ENCODE data around the gene ELOB. TPM values are rescaled to one million over a fixed set of nuclear protein-coding genes. Genes with fewer than 3 reads are reported as not detected.

The ELOB gene
- total RNA-seq, 1 experiment from 2014 or later: 289 TPM

- intact Hi-C loops (cut with micrococcal nuclease): no loop called here
- BruUV-seq (replicated peaks): no TSS peak
Observed at GRCh38 chr16:2752035-2752849, 24.8 kb downstream of the ELOB start, which contains the start of gene SRRM2. Gene SRRM2 (plus strand): TSS chr16:2752638. CDS start chr16:2756365, 3,727 bp downstream.

GRCh38 chr16:2751577-2752034 lies 25.5 kb downstream of the ELOB start:
- Histone ChIP-seq H3K4me3 (ENCODE audit: low read length) (peak overlapping the region; percentile 89), H4K20me1 (ENCODE audit: low read length) (peaks cover 36% of the 10 kb centered on the region), H3K27me3 (ENCODE audit: low read length) (no peaks in the 10 kb centered on the region), H3K36me3 (ENCODE audit: low read depth, low read length) (peaks cover 3% of the 10 kb centered on the region; the same call in 1 of the 2 replicates), H3K9ac (ENCODE audit: low read length) (peak overlapping the region; percentile 95), H2AFZ (ENCODE audit: low read length) (peak overlapping the region; percentile 87), H3K4me1 (ENCODE audit: insufficient read depth, low read length) (peaks cover 23% of the 10 kb centered on the region), H3K4me2 (ENCODE audit: low read length) (peak overlapping the region; percentile 98), H3K9me2 (replicated peaks; ENCODE audit: low read length) (no peaks in the 10 kb centered on the region), H3K9me3 (ENCODE audit: low read length) (no peaks in the 10 kb centered on the region), H3K79me2 (ENCODE audit: low read length) (peaks cover 51% of the 10 kb centered on the region), H3F3A (ENCODE audit: low read length, unreplicated experiment) (no peaks in the 10 kb centered on the region), H3K27ac (ENCODE audit: low read length) (peak overlapping the region; percentile 93)
- CTCF ChIA-PET: no interaction called here
- intact Hi-C loops (cut with micrococcal nuclease): no loop called here
- ATAC-seq (no peak), DNase-seq (no peak)
- TF ChIP-seq CTCF (conservative IDR thresholded peaks at IDR 0.05; ENCODE audit: low read depth, low read length): no peak
- no peak for TF ChIP-seq EZH2 (IDR thresholded peaks at IDR 0.05; ENCODE audit: low read length, unreplicated experiment)
- TF ChIP-seq EZH2phosphoT487 (IDR thresholded peaks at IDR 0.05; ENCODE audit: borderline replicate concordance, low read length): no peak
- POLR2A ChIA-PET (ENCODE audit: unreplicated experiment): no interaction called here
- TSS peak; percentile 77 for BruUV-seq (replicated peaks)

More at GRCh38 chr16:2752035-2752849, 24.8 kb downstream of the ELOB start, which contains the start of gene SRRM2:
- peaks cover 23% of the 10 kb centered on the region for H3K4me1 ChIP-seq (ENCODE audit: insufficient read depth, low read length)
- no peaks in the 10 kb centered on the region for H3F3A ChIP-seq (ENCODE audit: low read length, unreplicated experiment)
- CTCF ChIA-PET: no interaction called here
- peak within 1 kb of the TSS; percentile 89 for H3K4me3 ChIP-seq (ENCODE audit: low read length)
- peaks cover 43% of the 10 kb centered on the region for H4K20me1 ChIP-seq (ENCODE audit: low read length)
- H3K9me3 ChIP-seq (ENCODE audit: low read length): no peaks in the 10 kb centered on the region
- peak within 1 kb of the TSS; percentile 98 for H3K4me2 ChIP-seq (ENCODE audit: low read length)
- H3K36me3 ChIP-seq (ENCODE audit: low read depth, low read length): peaks cover 8% of the 10 kb centered on the region; the same call in 1 of the 2 replicates
- POLR2A ChIA-PET (ENCODE audit: unreplicated experiment): interaction anchor here (0.6 kb wide), 1 partner anchor 22 kb away, joined by 6 read pairs; no protein-coding TSS in a partner anchor
- H3K79me2 ChIP-seq (ENCODE audit: low read length): peaks cover 58% of the 10 kb centered on the region
- TF ChIP-seq EZH2 (IDR thresholded peaks at IDR 0.05; ENCODE audit: low read length, unreplicated experiment): no peak
- no peak for TF ChIP-seq CTCF (conservative IDR thresholded peaks at IDR 0.05; ENCODE audit: low read depth, low read length)
- no peak for TF ChIP-seq EZH2phosphoT487 (IDR thresholded peaks at IDR 0.05; ENCODE audit: borderline replicate concordance, low read length)
- no peaks in the 10 kb centered on the region for H3K9me2 ChIP-seq (replicated peaks; ENCODE audit: low read length)
- H3K27ac ChIP-seq (ENCODE audit: low read length): peak within 1 kb of the TSS; percentile 93
- peak within 1 kb of the TSS; percentile 87 for H2AFZ ChIP-seq (ENCODE audit: low read length)
- DNase-seq (peak; percentile 89), ATAC-seq (peak; percentile 95)
- no peaks in the 10 kb centered on the region for H3K27me3 ChIP-seq (ENCODE audit: low read length)
- H3K9ac ChIP-seq (ENCODE audit: low read length): peak within 1 kb of the TSS; percentile 95

GRCh38 chr16:2749936-2750335 lies 27.1 kb downstream of the ELOB start:
- H3K9me2 ChIP-seq (replicated peaks; ENCODE audit: low read length): no peaks in the 10 kb centered on the region
- no peaks in the 10 kb centered on the region for H3F3A ChIP-seq (ENCODE audit: low read length, unreplicated experiment)
- peaks cover 3% of the 10 kb centered on the region; the same call in 1 of the 2 replicates for H3K36me3 ChIP-seq (ENCODE audit: low read depth, low read length)
- ChIA-PET POLR2A (ENCODE audit: unreplicated experiment) (no interaction called here), CTCF (no interaction called here)
- H3K9me3 ChIP-seq (ENCODE audit: low read length): no peaks in the 10 kb centered on the region
- no peak for TF ChIP-seq EZH2phosphoT487 (IDR thresholded peaks at IDR 0.05; ENCODE audit: borderline replicate concordance, low read length)
- no peak for TF ChIP-seq EZH2 (IDR thresholded peaks at IDR 0.05; ENCODE audit: low read length, unreplicated experiment)
- TF ChIP-seq CTCF (conservative IDR thresholded peaks at IDR 0.05; ENCODE audit: low read depth, low read length): no peak
- H3K9ac ChIP-seq (ENCODE audit: low read length): no peak overlapping the region
- no peak overlapping the region for H3K4me3 ChIP-seq (ENCODE audit: low read length)
- BruUV-seq (replicated peaks): no TSS peak
- no peak for DNase-seq
- no peak for ATAC-seq
- no peak overlapping the region for H3K27ac ChIP-seq (ENCODE audit: low read length)
- H3K27me3 ChIP-seq (ENCODE audit: low read length): no peaks in the 10 kb centered on the region
- H3K4me1 ChIP-seq (ENCODE audit: insufficient read depth, low read length): peaks cover 15% of the 10 kb centered on the region
- H2AFZ ChIP-seq (ENCODE audit: low read length): no peak overlapping the region
- H3K79me2 ChIP-seq (ENCODE audit: low read length): peaks cover 35% of the 10 kb centered on the region
- H3K4me2 ChIP-seq (ENCODE audit: low read length): no peak overlapping the region
- H4K20me1 ChIP-seq (ENCODE audit: low read length): peaks cover 20% of the 10 kb centered on the region
- intact Hi-C loops (cut with micrococcal nuclease): no loop called here
